ENCODE results near the gene CIDEA. TPM values are rescaled to one million over a fixed set of nuclear protein-coding genes. Genes with fewer than 3 reads are reported as not detected.

Gene CIDEA
- total RNA-seq, 1 experiment from 2014 or later, result not detected

GRCh38 chr18:12262748-12263147 is 8.6 kb downstream of the CIDEA start:
- Histone ChIP-seq H4K8ac (replicated peaks; ENCODE audit: insufficient read length, low read depth, low read length) (no peak overlapping the region), H3K27ac (ENCODE audit: insufficient read length, low read depth, low read length) (no peak overlapping the region), H2AFZ (ENCODE audit: low read length) (no peak overlapping the region), H2BK15ac (ENCODE audit: low read depth, low read length) (no peak overlapping the region), H4K91ac (ENCODE audit: insufficient read length, low read depth, low read length) (no peak overlapping the region), H3K79me2 (ENCODE audit: insufficient read depth, low read length) (no peaks in the 10 kb centered on the region), H3K9ac (ENCODE audit: extremely low read depth, insufficient read length, low read length) (no peak overlapping the region), H2BK12ac (ENCODE audit: insufficient read length, low read depth, low read length) (no peak overlapping the region), H3K4ac (ENCODE audit: low read depth, low read length) (no peak overlapping the region), H4K5ac (ENCODE audit: insufficient read length, low read depth, low read length) (no peak overlapping the region), H3K9me3 (ENCODE audit: control insufficient read depth, low read depth, low read length) (no peaks in the 10 kb centered on the region), H3K79me1 (ENCODE audit: insufficient read depth, low read depth, low read length, poor library complexity, severe bottlenecking) (no peaks in the 10 kb centered on the region), H3K14ac (ENCODE audit: insufficient read depth, low read length) (no peak overlapping the region), H3K27me3 (ENCODE audit: insufficient read depth, low read length) (no peaks in the 10 kb centered on the region), H3K23ac (ENCODE audit: insufficient read length, low read depth, low read length) (no peak overlapping the region), H3T11ph (ENCODE audit: low read length) (no peak overlapping the region), H2BK5ac (ENCODE audit: insufficient read length, low read length) (no peak overlapping the region), H2BK120ac (ENCODE audit: low read depth, low read length, poor library complexity, severe bottlenecking) (no peak overlapping the region), H3K23me2 (ENCODE audit: insufficient read length, low read depth, low read length, poor library complexity, severe bottlenecking) (peaks cover 2% of the 10 kb centered on the region), H2AK5ac (ENCODE audit: insufficient read length, low read length) (no peak overlapping the region), H3K4me1 (ENCODE audit: insufficient read depth, low read length) (no peaks in the 10 kb centered on the region), H3K56ac (ENCODE audit: insufficient read length, low read depth, low read length) (no peak overlapping the region), H2BK20ac (ENCODE audit: low read depth, low read length, poor library complexity, severe bottlenecking) (no peak overlapping the region), H3K18ac (ENCODE audit: insufficient read length, low read depth, low read length) (no peak overlapping the region), H4K20me1 (ENCODE audit: control insufficient read depth, insufficient read depth, insufficient read length) (no peaks in the 10 kb centered on the region), H3K4me2 (ENCODE audit: insufficient read depth, insufficient read length, low read length) (no peak overlapping the region)
- WGBS (ENCODE audit: extremely low coverage, insufficient read length, low lambda C conversion rate), result no CpG with 5 or more reads among the region's 8 CpGs
- no peaks in the 10 kb centered on the region for H3K36me3 Mint-ChIP-seq (ENCODE audit: insufficient read depth in 1 of 3, low read depth in 3 of 3)
- no peaks in the 10 kb centered on the region for H3K9me3 Mint-ChIP-seq
- H3K4me1 Mint-ChIP-seq, result no peaks in the 10 kb centered on the region
- no peak for DNase-seq
- peaks cover 25% of the 10 kb centered on the region for H3K27me3 Mint-ChIP-seq (ENCODE audit: low read depth)
- no peak for TF ChIP-seq CTCF (conservative IDR thresholded peaks at IDR 0.05)
- no peak overlapping the region for H3K4me3 Mint-ChIP-seq
- H3K27ac Mint-ChIP-seq, result no peak overlapping the region
